Right cardiac atrium (tissue), 5 donors: ENCODE data around the gene THADA. TPM values are rescaled to one million over a fixed set of nuclear protein-coding genes. Genes with fewer than 3 reads are reported as not detected.

ENCODE experiments used
- ATAC-seq, 2 donors: fragments of 200-7000 bp; cut with Tn5 transposase; one replicate each; pipeline versions ENCODE4 v1.8.0 to v1.9.1; 2020; ENCODE audit warnings: moderate library complexity in 2 of 2, mild to moderate bottlenecking in 1 of 2
- DNase-seq, 3 donors: peaks; one replicate each; pipeline ENCODE4 v3.0.0-alpha.2; 2020
- H3K27ac ChIP-seq: one replicate; pipeline ENCODE4 v1.5.1; 2013; ENCODE audit warnings: mild to moderate bottlenecking, low read length, control low read depth, moderate library complexity
- H3K27me3 ChIP-seq: one replicate; pipeline ENCODE4 v1.6.1; 2013; ENCODE audit not compliant: control insufficient read depth, insufficient read depth
- H3K4me1 ChIP-seq: one replicate; pipeline ENCODE4 v1.6.1; 2013; ENCODE audit warnings: low read length; ENCODE audit not compliant: control insufficient read depth, insufficient read depth
- H3K4me3 ChIP-seq: one replicate; pipeline ENCODE4 v1.5.1; 2013; ENCODE audit warnings: low read length, control low read depth
- H3K9me3 ChIP-seq: one replicate; pipeline ENCODE4 v1.6.1; 2013; ENCODE audit warnings: low read length; ENCODE audit not compliant: control insufficient read depth
- WGBS: extraction: QIAGEN DNeasy Blood & Tissue Kit; methylation state at CpG from one replicate; pipeline ENCODE4 v1.1.7; 2013; 5-methylcytosine and 5-hydroxymethylcytosine counted together
- intact Hi-C, 4 donors: fragments of 100-400 bp; cut with DNase I; formaldehyde crosslinking; loops; one replicate each; pipeline versions ENCODE4 v1.11.0 to v1.14.0; 2022 to 2023
- polyA plus RNA-seq: library from polyadenylated mRNA; stranded (reverse); fragments of 200-250 nt; gene quantifications from one replicate; pipeline ENCODE4 v1.2.3, GENCODE V29; 2013
- total RNA-seq, 4 donors: library from RNA; stranded (reverse); fragmentation: NEBNext Ultra II Directional; extraction: Animal tissue kit (Norgen Biotek cat#: 25700); gene quantifications; one replicate each; pipeline ENCODE4 v1.2.1, GENCODE V29; 2021
- donor health status: healthy with polysubstance abuse.
- donor health status: DM: no; HTN: yes; CAD: no.
- donor health status: DM: no; HTN: no; CAD: no.
- donor health status: DM: no; HTN: yes; CAD: no; lungs with severe emphysema.
- donor health status: DM: yes; HTN: yes; CAD: no.

THADA gene
- total and polyA plus RNA-seq, 5 donors, result 10.6 to 20.7 (median 19.8) TPM

DNA sequence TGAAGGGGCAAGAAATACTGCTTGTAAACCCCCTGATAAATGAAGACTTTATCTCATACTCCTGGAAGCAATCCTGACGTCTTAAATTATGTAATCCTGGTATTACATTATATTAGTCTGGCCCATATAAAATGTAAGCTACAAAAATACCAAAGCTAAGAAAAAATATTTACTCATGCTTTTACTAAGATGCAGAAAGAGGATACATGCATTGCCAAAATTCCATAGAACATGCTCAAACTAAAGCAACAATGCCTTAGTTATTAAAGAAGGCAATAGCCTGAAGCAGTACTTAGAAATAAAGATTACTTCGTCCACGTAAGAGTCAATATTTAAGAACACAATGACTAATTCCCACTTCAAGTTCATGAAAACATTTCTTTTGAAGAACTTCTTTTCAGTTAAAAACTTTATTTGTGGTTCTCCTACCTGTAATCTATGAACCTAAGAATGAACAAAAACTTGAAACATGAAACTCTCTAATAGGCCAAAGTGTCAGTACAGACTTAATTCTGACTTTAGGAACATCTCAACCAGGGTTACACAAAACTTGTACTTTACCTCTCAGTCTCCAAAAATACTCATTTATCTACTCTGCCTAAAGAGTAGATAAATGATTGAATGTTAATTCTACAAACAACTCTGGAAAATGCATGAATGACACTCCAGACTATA, 117.3 kb downstream of the THADA start:
- intact Hi-C loops, result no loop called here
- WGBS, result 66% methylated on average over 3 of the region's 3 CpGs

GRCh38 chr2:43475922-43476321, 119.9 kb downstream of the THADA start:
- Histone ChIP-seq H3K27me3 (no peaks in the 10 kb centered on the region), H3K4me1 (no peaks in the 10 kb centered on the region), H3K9me3 (no peaks in the 10 kb centered on the region), H3K4me3 (no peak overlapping the region), H3K27ac (no peak overlapping the region)
- DNase-seq (no peak), ATAC-seq (no peak)
- WGBS, result 68% methylated on average over 2 of the region's 2 CpGs
- intact Hi-C loops, result no loop called here

More for the DNA sequence above, 117.3 kb downstream of the THADA start:
- DNase-seq (no peak), ATAC-seq (no peak)
- H3K9me3 ChIP-seq, result no peaks in the 10 kb centered on the region
- no peak overlapping the region for H3K27ac ChIP-seq
- H3K4me1 ChIP-seq, result no peaks in the 10 kb centered on the region
- H3K4me3 ChIP-seq, result no peak overlapping the region
- H3K27me3 ChIP-seq, result no peaks in the 10 kb centered on the region

DNA sequence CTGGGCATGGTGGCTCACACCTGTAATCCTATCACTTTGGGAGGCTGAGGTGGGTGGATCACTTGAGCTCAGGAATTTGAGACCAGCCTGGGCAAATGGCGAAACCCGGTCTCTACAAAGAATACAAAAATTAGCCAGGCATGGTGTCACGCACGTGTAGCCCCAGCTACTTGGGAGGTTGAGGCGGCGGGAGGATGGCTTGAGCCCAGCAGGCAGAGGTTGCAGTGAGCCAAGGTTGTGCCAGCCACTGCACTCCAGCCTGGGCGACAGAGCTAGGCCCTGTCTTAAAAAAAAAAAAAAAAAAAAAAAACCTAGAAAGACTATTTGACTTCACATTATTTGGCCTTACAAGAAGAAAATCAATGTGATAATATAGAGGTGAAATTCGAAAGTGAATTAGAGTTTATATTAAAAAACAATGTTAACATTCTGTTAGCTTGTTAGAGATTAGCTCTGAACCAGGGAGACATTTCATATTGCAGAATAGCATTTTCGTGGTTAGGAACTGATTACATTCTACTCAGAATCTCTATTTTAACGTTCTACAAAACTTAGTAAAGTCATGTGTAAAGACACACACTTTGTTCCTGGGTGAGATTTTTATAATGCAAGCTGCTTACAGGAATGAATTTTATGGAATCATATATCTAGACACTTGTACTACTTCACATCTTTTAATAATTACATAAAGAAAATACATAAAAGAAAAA, 120.5 kb downstream of the THADA start:
- DNase-seq, result peak in 1 of 3 donors; percentile 38
- Histone ChIP-seq H3K9me3 (no peaks in the 10 kb centered on the region), H3K27me3 (no peaks in the 10 kb centered on the region), H3K4me1 (no peaks in the 10 kb centered on the region), H3K27ac (no peak overlapping the region), H3K4me3 (no peak overlapping the region)
- intact Hi-C loops, result no loop called here
- 94% methylated on average over 10 of the region's 10 CpGs for WGBS
- no peak for ATAC-seq

DNA sequence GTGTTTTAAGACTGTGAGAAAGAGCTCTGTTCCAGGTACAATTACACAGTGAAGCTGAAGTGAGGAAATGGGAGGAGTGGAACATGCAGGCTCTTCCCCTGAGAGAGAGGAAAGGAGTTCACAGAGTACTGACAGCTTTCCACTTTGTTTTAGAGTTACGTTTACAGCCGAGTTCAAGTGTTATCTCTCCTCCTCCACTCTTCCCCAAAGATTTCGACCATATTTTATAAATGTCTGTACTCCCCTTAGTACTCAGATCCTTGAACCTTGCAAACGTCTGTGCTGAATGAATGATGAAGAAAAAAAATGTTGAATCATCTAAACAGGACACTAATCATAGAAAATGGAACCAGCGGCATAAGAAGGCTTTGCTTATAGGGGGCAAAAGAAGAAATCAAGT, 121.6 kb downstream of the THADA start:
- intact Hi-C loops, result no loop called here
- WGBS, result 45% methylated on average over 5 of the region's 5 CpGs

DNA sequence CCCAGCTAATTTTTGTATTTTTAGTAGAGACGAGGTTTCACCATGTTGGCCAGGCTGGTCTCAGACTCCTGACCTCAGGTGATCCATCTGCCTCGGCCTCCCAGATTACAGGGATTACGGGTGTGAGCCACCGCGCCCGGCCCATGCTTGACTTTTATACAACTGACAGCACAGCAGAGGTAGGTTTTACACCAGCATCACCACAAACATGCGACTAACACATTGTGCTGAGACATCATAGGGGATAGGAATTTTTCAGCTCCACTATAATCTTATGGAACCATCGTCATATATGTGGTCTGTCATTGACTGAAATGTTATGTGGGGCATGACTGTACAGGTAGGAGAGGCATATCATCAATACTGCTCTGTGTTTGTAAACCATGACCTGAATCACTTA, 122.1 kb downstream of the THADA start:
- no peak for ATAC-seq
- intact Hi-C loops, result no loop called here
- H3K27ac ChIP-seq, result no peak overlapping the region
- WGBS, result 97% methylated on average over 8 of the region's 8 CpGs
- H3K9me3 ChIP-seq, result no peaks in the 10 kb centered on the region
- no peaks in the 10 kb centered on the region for H3K4me1 ChIP-seq
- H3K27me3 ChIP-seq, result no peaks in the 10 kb centered on the region
- DNase-seq, result peak in 1 of 3 donors; percentile 21
- H3K4me3 ChIP-seq, result no peak overlapping the region

More for the DNA sequence above, 121.6 kb downstream of the THADA start:
- H3K27ac ChIP-seq, result no peak overlapping the region
- H3K27me3 ChIP-seq, result no peaks in the 10 kb centered on the region
- no peaks in the 10 kb centered on the region for H3K4me1 ChIP-seq
- H3K4me3 ChIP-seq, result no peak overlapping the region
- no peak for DNase-seq
- peak in 1 of 2 donors; percentile 23 for ATAC-seq
- H3K9me3 ChIP-seq, result no peaks in the 10 kb centered on the region

DNA sequence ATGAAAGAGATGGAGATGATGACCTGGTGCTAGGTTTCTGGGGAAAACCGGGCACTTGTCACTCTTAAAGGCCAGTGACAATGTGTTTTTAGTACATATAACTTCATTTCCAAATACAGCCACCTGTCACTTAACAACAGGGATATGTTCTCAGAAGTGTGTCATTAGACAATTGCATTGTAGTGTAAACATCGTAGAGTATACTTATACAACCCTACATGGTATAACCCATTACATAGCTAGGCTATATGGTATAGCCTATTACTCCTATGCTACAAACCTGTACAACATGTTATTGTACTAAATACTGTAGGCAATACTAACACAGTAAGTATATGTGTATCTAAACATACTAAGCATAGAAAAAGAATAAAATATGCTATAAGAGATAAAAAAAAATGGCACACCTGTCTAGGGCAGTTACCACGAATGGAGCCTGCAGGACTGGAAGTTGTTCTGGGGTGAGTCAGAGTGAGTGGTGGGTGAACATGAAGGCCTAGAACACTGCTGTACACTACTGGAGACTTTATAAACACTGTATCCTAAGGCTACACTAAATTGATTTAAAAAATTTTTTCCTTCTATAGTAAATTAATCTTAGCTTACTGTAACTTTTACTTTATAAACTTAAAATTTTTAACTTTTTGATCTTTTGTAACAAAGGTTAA, 123.2 kb downstream of the THADA start:
- no peak overlapping the region for H3K4me3 ChIP-seq
- H3K27ac ChIP-seq, result no peak overlapping the region
- DNase-seq (no peak), ATAC-seq (no peak)
- H3K4me1 ChIP-seq, result no peaks in the 10 kb centered on the region
- 97% methylated on average over 3 of the region's 3 CpGs for WGBS
- H3K9me3 ChIP-seq, result no peaks in the 10 kb centered on the region
- no peaks in the 10 kb centered on the region for H3K27me3 ChIP-seq
- intact Hi-C loops, result no loop called here

GRCh38 chr2:43469713-43470112, 126.1 kb downstream of the THADA start:
- Histone ChIP-seq H3K27me3 (no peaks in the 10 kb centered on the region), H3K27ac (no peak overlapping the region), H3K9me3 (no peaks in the 10 kb centered on the region), H3K4me1 (no peaks in the 10 kb centered on the region), H3K4me3 (no peak overlapping the region)
- 90% methylated on average over 3 of the region's 3 CpGs for WGBS
- intact Hi-C loops, result no loop called here
- no peak for DNase-seq
- ATAC-seq, result no peak

DNA sequence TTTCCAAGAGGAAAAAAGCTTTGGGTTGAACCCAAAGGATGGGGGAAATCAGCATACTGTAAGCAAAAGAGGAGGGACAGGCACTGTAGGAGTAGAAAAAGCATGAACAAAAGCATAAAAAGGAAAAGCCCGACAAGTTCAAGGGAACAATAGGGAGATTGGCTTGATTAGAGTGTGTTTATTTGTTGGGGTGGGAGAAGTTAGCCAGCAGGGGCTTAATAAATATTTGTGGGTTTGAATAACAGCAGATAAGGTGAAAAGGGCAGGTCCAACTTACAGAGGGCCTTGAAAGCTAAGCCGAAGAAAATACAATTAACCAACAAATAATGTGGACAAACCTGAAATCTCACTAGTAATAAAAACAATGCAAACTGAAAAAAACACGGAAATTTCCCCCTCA, 126.7 kb downstream of the THADA start:
- DNase-seq (no peak), ATAC-seq (no peak)
- no peaks in the 10 kb centered on the region for H3K27me3 ChIP-seq
- WGBS, result 63% methylated on average over 3 of the region's 3 CpGs
- no peaks in the 10 kb centered on the region for H3K9me3 ChIP-seq
- H3K4me3 ChIP-seq, result no peak overlapping the region
- H3K4me1 ChIP-seq, result no peaks in the 10 kb centered on the region
- intact Hi-C loops, result no loop called here
- H3K27ac ChIP-seq, result no peak overlapping the region

DNA sequence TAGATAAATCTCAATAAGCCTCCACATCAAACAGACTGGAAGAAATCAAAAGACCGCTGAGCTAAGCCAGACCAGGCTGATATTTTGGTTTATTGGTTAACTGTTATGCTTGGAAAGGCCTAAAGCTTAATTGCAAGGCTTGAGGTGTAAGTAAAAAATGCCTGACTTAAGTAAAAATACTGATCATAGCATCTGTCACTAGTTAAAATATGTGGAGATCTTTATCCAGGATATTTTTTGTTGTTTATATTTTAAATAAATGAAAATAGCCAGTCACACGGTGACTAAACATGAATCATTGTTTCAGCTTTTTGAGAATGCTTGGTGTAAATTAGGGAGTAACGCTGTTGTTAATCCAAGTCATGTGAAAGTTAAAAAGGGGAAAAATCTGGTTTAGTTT, 127.9 kb downstream of the THADA start:
- DNase-seq, result no peak
- no peaks in the 10 kb centered on the region for H3K27me3 ChIP-seq
- no peaks in the 10 kb centered on the region for H3K4me1 ChIP-seq
- H3K4me3 ChIP-seq, result no peak overlapping the region
- intact Hi-C loops, result no loop called here
- H3K9me3 ChIP-seq, result no peaks in the 10 kb centered on the region
- ATAC-seq, result no peak
- 79% methylated on average over 3 of the region's 3 CpGs for WGBS
- no peak overlapping the region for H3K27ac ChIP-seq

GRCh38 chr2:43465234-43465633, 130.6 kb downstream of the THADA start:
- Histone ChIP-seq H3K27me3 (no peaks in the 10 kb centered on the region), H3K4me3 (no peak overlapping the region), H3K4me1 (peaks cover 5% of the 10 kb centered on the region), H3K27ac (peak overlapping the region; percentile 25), H3K9me3 (no peaks in the 10 kb centered on the region)
- intact Hi-C loops, result no loop called here
- ATAC-seq (no peak), DNase-seq (no peak)
- 77% methylated on average over 2 of the region's 2 CpGs for WGBS

DNA sequence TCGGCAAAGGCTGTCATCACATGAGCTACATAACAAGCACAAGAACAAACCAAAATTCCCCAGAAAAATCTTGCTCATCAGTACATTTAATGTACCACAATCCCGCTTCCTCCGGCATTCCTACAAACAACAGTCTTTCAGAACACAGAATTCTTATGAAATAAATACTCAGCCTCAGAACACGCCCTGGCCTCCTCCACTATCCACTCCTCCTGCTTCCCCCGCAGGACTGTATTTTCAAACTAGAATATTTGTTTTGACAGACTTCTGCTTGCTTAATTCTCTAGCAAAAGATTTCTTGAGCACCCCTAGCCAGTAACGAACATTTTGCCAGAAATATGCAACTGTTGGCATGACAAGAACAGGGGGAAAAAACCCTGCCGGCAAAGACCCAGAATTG, 131.2 kb downstream of the THADA start:
- H3K4me3 ChIP-seq, result no peak overlapping the region
- ATAC-seq (peak; percentile 78 to 85), DNase-seq (peak; percentile 43 to 80 (median 50))
- intact Hi-C loops, result no loop called here
- peaks cover 6% of the 10 kb centered on the region for H3K4me1 ChIP-seq
- WGBS, result 52% methylated on average over 7 of the region's 7 CpGs
- H3K27me3 ChIP-seq, result no peaks in the 10 kb centered on the region
- no peaks in the 10 kb centered on the region for H3K9me3 ChIP-seq
- H3K27ac ChIP-seq, result no peak overlapping the region
